Measurements from ENCODE around the gene BARHL2. TPM values are rescaled to one million over a fixed set of nuclear protein-coding genes. Genes with fewer than 3 reads are reported as not detected.

Gene BARHL2
- total RNA-seq, 1 experiment from 2014 or later: not detected

GRCh38 chr1:90724926-90725656 lies 8.0 kb upstream of the BARHL2 start:
- Histone ChIP-seq H3F3A (ENCODE audit: insufficient read depth, low read depth) (no peaks in the 10 kb centered on the region), H3K9me3 (ENCODE audit: insufficient read depth, low read depth) (no peaks in the 10 kb centered on the region), H4K20me1 (ENCODE audit: insufficient read depth) (no peaks in the 10 kb centered on the region), H2AFZ (no peak overlapping the region), H3K4me1 (replicated peaks; ENCODE audit: insufficient read depth) (no peaks in the 10 kb centered on the region), H3K9me2 (ENCODE audit: insufficient read depth) (no peaks in the 10 kb centered on the region), H3K27ac (no peak overlapping the region), H3K36me3 (ENCODE audit: low read depth) (no peaks in the 10 kb centered on the region), H3K4me3 (no peak overlapping the region), H3K79me2 (ENCODE audit: low read depth) (no peaks in the 10 kb centered on the region), H3K4me2 (no peak overlapping the region), H3K27me3 (ENCODE audit: insufficient read depth, low read depth) (no peaks in the 10 kb centered on the region)
- no peak for DNase-seq
- BruUV-seq (replicated peaks): no TSS peak
- TF ChIP-seq EZH2 (IDR thresholded peaks at IDR 0.05; ENCODE audit: low read depth) (no peak), CTCF (conservative IDR thresholded peaks at IDR 0.05) (no peak)
- intact Hi-C loops (cut with micrococcal nuclease; ENCODE audit: unreplicated experiment): loop anchor here (10.0 kb wide), 1 partner anchor 550 kb away; no protein-coding TSS in a partner anchor
- POLR2A ChIA-PET (ENCODE audit: unreplicated experiment): no interaction called here
- CTCF ChIA-PET: no interaction called here

- no peaks in the 10 kb centered on the region for H3K79me2 ChIP-seq (ENCODE audit: low read depth)
- H4K20me1 ChIP-seq (ENCODE audit: insufficient read depth): no peaks in the 10 kb centered on the region
- H2AFZ ChIP-seq: no peak overlapping the region
- DNase-seq: no peak
- BruUV-seq (replicated peaks): no TSS peak
- no peaks in the 10 kb centered on the region for H3K9me2 ChIP-seq (ENCODE audit: insufficient read depth)
- no peak overlapping the region for H3K4me3 ChIP-seq
- TF ChIP-seq EZH2 (IDR thresholded peaks at IDR 0.05; ENCODE audit: low read depth) (no peak), CTCF (conservative IDR thresholded peaks at IDR 0.05) (no peak)
- H3K9me3 ChIP-seq (ENCODE audit: insufficient read depth, low read depth): no peaks in the 10 kb centered on the region
- H3K36me3 ChIP-seq (ENCODE audit: low read depth): no peaks in the 10 kb centered on the region
- H3K4me1 ChIP-seq (replicated peaks; ENCODE audit: insufficient read depth): no peaks in the 10 kb centered on the region
- no peak overlapping the region for H3K4me2 ChIP-seq
- H3K27ac ChIP-seq: no peak overlapping the region
- POLR2A ChIA-PET (ENCODE audit: unreplicated experiment): no interaction called here
- CTCF ChIA-PET: no interaction called here
- H3K27me3 ChIP-seq (ENCODE audit: insufficient read depth, low read depth): no peaks in the 10 kb centered on the region
- H3F3A ChIP-seq (ENCODE audit: insufficient read depth, low read depth): no peaks in the 10 kb centered on the region
- intact Hi-C loops (cut with micrococcal nuclease; ENCODE audit: unreplicated experiment): loop anchor here (10.0 kb wide), 1 partner anchor 550 kb away; no protein-coding TSS in a partner anchor
Measured at GRCh38 chr1:90724361-90724760, 7.3 kb upstream of the BARHL2 start.

- H3K79me2 ChIP-seq (ENCODE audit: low read depth): no peaks in the 10 kb centered on the region
- ChIA-PET CTCF (no interaction called here), POLR2A (ENCODE audit: unreplicated experiment) (no interaction called here)
- no peaks in the 10 kb centered on the region for H3K9me2 ChIP-seq (ENCODE audit: insufficient read depth)
- no peaks in the 10 kb centered on the region for H3K36me3 ChIP-seq (ENCODE audit: low read depth)
- no peak for DNase-seq
- H3K4me3 ChIP-seq: no peak overlapping the region
- H3K27me3 ChIP-seq (ENCODE audit: insufficient read depth, low read depth): no peaks in the 10 kb centered on the region
- H2AFZ ChIP-seq: no peak overlapping the region
- no TSS peak for BruUV-seq (replicated peaks)
- no peak overlapping the region for H3K4me2 ChIP-seq
- H3K27ac ChIP-seq: no peak overlapping the region
- TF ChIP-seq EZH2 (IDR thresholded peaks at IDR 0.05; ENCODE audit: low read depth) (no peak), CTCF (conservative IDR thresholded peaks at IDR 0.05) (peak; percentile 28; the same call in 1 of the 2 replicates)
- no peaks in the 10 kb centered on the region for H3K9me3 ChIP-seq (ENCODE audit: insufficient read depth, low read depth)
- H3K4me1 ChIP-seq (replicated peaks; ENCODE audit: insufficient read depth): no peaks in the 10 kb centered on the region
- no peaks in the 10 kb centered on the region for H4K20me1 ChIP-seq (ENCODE audit: insufficient read depth)
- H3F3A ChIP-seq (ENCODE audit: insufficient read depth, low read depth): no peaks in the 10 kb centered on the region
- intact Hi-C loops (cut with micrococcal nuclease; ENCODE audit: unreplicated experiment): loop anchor here (10.0 kb wide), 1 partner anchor 551 kb away; no protein-coding TSS in a partner anchor
Measured at GRCh38 chr1:90723590-90724108, 6.5 kb upstream of the BARHL2 start.

Measured in PC-9 (cell line).